Caco-2 (cell line): Measurements from ENCODE around the gene LRPAP1. TPM values are rescaled to one million over a fixed set of nuclear protein-coding genes. Genes with fewer than 3 reads are reported as not detected.
"Not testable (repeated sequence)": the region's sequence is repeated elsewhere in the genome, so short reads cannot be mapped to it uniquely, and the experiment has no call there.

Experiments
- BruUV-seq: library from RNA; stranded (reverse); fragments of 400-500 nt; replicated peaks from 2 replicates; lab custom pipeline; 2021; lab: Mats Ljungman, UMichigan
- CTCF ChIA-PET: fragments of 300-600 bp; sonication (Branson Sonifier 250); formaldehyde crosslinking; loops from one replicate; lab custom pipeline; 2022; ENCODE audit warnings: antibody characterized with exemption; lab: Charles Lee
- POLR2A ChIA-PET: fragments of 300-600 bp; sonication (Branson Sonifier 250); formaldehyde crosslinking; loops from one replicate; lab custom pipeline; 2022; ENCODE audit warnings: antibody characterized with exemption; lab: Charles Lee
- DNase-seq, 2 experiments: peaks; one replicate each; pipeline versions ENCODE4 v3.0.0 to v3.0.0-alpha.2; 2020 to 2022
- H3K27me3 ChIP-seq: replicated peaks from 2 replicates; pipeline ENCODE4 v1.6.0; 2011; ENCODE audit warnings: low read length; ENCODE audit not compliant: control insufficient read depth, insufficient read depth
- H3K36me3 ChIP-seq: 2 replicates; pipeline ENCODE4 v1.5.1; 2011; ENCODE audit warnings: low read length; ENCODE audit not compliant: control insufficient read depth, insufficient read depth
- H3K4me1 ChIP-seq: fragments of 250-450 bp; sonication (Bioruptor Pico); 2 replicates; pipeline ENCODE4 v1.5.1; 2020; ENCODE audit warnings: mild to moderate bottlenecking
- H3K4me3 ChIP-seq: 2 replicates; pipeline ENCODE4 v1.5.1; 2011; ENCODE audit warnings: low read depth, mild to moderate bottlenecking, control low read depth, low read length
- H3K9me3 ChIP-seq: fragments of 250-450 bp; sonication (Bioruptor Pico); 2 replicates; pipeline ENCODE4 v1.5.1; 2020; ENCODE audit warnings: mild to moderate bottlenecking, moderate library complexity
- H3K27ac Mint-ChIP-seq: one replicate; pipeline ENCODE4 v1.8.0; 2022; ENCODE audit warnings: mixed read lengths; ENCODE audit not compliant: unreplicated experiment
- H3K27me3 Mint-ChIP-seq: one replicate; pipeline ENCODE4 v1.8.0; 2022; ENCODE audit warnings: mixed read lengths; ENCODE audit not compliant: insufficient read depth, unreplicated experiment
- H3K36me3 Mint-ChIP-seq: one replicate; pipeline ENCODE4 v1.8.0; 2022; ENCODE audit warnings: mild to moderate bottlenecking, mixed read lengths; ENCODE audit not compliant: insufficient read depth, unreplicated experiment
- H3K4me1 Mint-ChIP-seq: one replicate; pipeline ENCODE4 v1.8.0; 2022; ENCODE audit warnings: low read depth, mixed read lengths; ENCODE audit not compliant: unreplicated experiment
- H3K4me3 Mint-ChIP-seq: one replicate; pipeline ENCODE4 v1.8.0; 2022; ENCODE audit warnings: mild to moderate bottlenecking, moderate library complexity, mixed read lengths; ENCODE audit not compliant: unreplicated experiment
- H3K9me3 Mint-ChIP-seq: one replicate; pipeline ENCODE4 v1.8.0; 2022; ENCODE audit warnings: mixed read lengths; ENCODE audit not compliant: unreplicated experiment
- intact Hi-C: fragments of 100-400 bp; cut with micrococcal nuclease; formaldehyde crosslinking; loops from one replicate; pipeline ENCODE4 v1.10.0; 2022; ENCODE audit not compliant: unreplicated experiment
- total RNA-seq: library from RNA; stranded (reverse); gene quantifications from 2 replicates; pipeline ENCODE4 v1.2.3, GENCODE V29; 2022

LRPAP1 gene
- total RNA-seq, 1 experiment from 2014 or later: 224 TPM

DNA sequence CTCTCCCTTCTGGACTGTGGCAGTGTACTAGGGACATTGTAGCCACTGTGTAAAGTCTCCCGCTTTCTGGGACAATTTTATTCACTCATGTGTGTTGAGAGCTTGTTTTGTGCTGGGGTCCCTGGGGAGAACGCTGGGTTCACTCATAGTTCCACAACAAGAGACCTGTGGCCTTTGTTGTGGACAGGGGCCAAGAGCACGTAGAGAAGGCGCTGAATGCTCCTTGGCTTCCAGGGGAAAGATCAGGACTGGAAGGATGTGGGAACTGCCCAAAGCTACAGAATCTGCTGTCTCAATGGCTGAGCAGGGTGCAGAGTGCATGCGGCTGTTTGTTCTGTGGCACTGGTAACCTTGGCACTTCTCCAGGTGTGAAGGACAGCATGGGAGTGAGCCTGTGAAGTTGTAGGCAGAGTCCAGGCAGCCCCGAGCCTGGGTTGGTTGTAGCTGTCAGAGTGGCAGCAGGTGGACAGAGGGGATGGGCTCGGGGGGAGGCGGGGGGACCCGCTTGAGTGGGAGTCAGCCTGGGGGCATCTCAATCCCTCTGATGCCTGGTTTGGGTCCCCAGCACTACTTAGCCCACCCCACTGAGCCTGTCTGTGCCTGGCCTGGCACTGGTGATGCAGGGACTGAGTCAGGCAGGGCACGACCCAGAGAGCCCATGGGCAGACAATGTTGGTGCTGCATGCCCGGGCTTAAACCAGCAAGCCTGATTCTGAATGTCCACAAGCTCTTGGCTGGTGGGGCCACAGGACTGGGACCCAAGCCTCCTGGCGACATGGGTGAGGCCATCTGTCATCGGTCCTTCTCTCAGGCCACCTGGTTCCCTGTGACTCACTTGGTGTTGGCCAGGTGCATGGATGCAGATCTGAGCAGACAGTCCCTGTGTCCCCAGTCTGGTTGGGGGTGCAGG, 27.4 kb upstream of the LRPAP1 start:
- H3K4me3 Mint-ChIP-seq, H3K9me3 ChIP-seq, H3K36me3 ChIP-seq, H3K4me3 ChIP-seq, H3K9me3 Mint-ChIP-seq, H3K27me3 ChIP-seq, CTCF ChIA-PET, POLR2A ChIA-PET, DNase-seq, H3K27ac Mint-ChIP-seq, intact Hi-C loops, H3K27me3 Mint-ChIP-seq, H3K4me1 ChIP-seq, H3K4me1 Mint-ChIP-seq, BruUV-seq, H3K36me3 Mint-ChIP-seq: not testable (repeated sequence)

DNA sequence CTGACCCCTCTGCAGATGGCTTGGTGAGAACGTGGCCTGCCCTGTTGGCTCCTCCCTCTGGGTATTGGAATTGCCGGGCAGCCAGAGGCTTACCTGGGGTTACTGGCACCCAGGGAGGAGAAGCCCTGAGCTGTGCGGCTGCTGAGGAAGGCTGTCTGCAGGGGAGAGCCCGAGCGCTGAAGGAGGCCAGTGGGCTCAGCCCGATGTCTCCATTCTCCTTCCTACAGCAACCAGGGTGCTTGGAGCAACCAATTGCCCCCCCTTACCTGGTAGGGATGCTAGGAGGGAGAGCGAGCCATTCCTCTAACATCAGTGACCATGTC, 26.3 kb upstream of the LRPAP1 start:
- DNase-seq, H3K4me3 ChIP-seq, H3K4me1 Mint-ChIP-seq, H3K36me3 ChIP-seq, BruUV-seq, POLR2A ChIA-PET, H3K27ac Mint-ChIP-seq, H3K4me3 Mint-ChIP-seq, H3K27me3 Mint-ChIP-seq, H3K27me3 ChIP-seq, H3K9me3 ChIP-seq, intact Hi-C loops, H3K9me3 Mint-ChIP-seq, H3K36me3 Mint-ChIP-seq, H3K4me1 ChIP-seq, CTCF ChIA-PET: not testable (repeated sequence)

DNA sequence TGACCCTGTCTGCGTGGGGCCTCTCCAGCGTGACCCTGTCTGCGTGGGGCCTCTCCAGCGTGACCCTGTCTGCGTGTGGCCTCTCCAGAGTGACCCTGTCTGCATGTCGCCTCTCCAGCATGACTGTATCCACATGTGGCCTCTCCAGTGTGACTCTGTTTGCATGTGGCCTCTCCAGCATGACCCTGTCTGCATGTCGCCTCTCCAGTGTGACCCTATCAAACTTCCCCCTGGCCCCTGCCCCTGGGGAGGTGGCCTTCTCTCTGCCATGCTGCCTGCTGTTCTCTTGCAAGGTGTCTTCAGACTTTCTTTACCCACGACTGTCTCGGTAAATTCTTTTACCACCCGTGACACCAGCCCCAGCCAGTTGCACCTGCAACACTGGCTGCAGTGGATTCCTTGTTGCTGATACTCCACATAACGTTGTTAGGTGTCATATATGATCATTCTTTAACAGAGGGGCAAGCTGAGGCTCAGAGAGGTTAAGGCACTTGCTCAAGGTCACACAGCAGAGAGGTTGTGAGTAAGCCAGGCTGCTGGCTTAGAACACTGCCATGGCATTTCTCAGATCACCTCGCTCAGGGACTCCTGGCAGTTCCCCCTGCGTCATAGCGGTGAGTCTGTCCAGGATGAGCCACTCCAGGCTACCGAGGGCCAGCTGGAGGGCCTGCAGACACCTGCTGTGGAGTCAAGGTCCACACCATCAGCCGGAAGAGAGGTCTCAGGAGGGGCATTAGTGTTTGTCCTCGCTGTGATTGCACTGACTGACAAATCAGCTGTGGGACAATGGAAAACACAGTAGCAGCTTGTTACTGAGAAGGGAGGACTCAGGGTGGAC, 25.7 kb upstream of the LRPAP1 start:
- H3K4me1 Mint-ChIP-seq, H3K27me3 ChIP-seq, H3K27me3 Mint-ChIP-seq, H3K36me3 ChIP-seq, H3K4me3 ChIP-seq, intact Hi-C loops, H3K9me3 ChIP-seq, BruUV-seq, POLR2A ChIA-PET, H3K36me3 Mint-ChIP-seq, DNase-seq, H3K4me3 Mint-ChIP-seq, CTCF ChIA-PET, H3K9me3 Mint-ChIP-seq, H3K27ac Mint-ChIP-seq, H3K4me1 ChIP-seq: not testable (repeated sequence)

DNA sequence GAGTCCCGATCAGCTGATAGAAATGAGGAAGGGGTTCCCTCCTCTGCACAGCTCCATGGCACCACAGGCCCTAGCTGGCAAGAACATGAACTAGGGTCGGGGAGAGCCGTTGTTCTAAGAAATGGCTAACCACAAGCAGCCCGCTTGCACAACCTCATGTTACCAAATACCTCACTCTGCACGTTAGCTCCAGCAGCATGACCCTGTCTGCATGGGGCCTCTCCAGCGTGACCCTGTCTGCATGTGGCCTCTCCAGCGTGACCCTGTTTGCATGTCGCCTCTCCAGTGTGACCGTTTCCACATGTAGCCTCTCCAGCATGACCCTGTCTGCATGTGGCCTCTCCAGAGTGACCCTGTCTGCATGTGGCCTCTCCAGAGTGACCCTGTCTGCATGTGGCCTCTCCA, 24.9 kb upstream of the LRPAP1 start:
- H3K4me1 Mint-ChIP-seq, H3K9me3 ChIP-seq, H3K4me3 Mint-ChIP-seq, H3K9me3 Mint-ChIP-seq, CTCF ChIA-PET, POLR2A ChIA-PET, H3K27me3 Mint-ChIP-seq, H3K27me3 ChIP-seq, BruUV-seq, DNase-seq, H3K4me1 ChIP-seq, H3K4me3 ChIP-seq, H3K36me3 Mint-ChIP-seq, intact Hi-C loops, H3K27ac Mint-ChIP-seq, H3K36me3 ChIP-seq: not testable (repeated sequence)

DNA sequence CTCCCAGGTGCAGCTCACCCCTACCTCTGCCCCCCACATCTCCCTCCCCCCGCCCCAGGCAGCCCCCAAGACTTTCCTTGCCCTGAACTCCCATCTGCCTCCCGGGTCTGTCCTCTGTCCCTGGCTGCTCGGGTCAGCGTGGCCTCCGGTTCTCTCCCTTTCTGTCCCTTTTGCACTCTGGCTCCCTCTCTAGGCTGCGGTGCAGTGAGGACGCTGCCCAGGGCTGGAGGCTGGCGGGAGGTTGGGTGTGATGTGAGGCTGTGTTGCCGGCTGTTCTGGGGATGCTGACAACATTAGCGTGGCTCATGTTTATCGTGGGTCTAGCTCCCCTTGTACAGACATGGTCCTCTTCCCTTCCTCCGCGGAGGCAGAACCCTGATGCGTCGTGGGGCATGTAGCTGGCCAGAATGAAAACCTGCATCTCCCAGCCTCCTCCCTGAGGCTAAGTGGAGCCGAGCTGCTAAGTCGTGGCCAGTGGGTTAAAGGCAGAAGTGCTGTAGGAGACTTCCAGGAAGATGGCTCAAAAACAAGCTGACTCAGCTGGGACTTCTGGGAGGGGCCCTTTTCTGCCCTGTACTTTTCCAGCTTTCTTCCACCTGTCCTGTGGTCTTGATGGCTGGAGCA, 24.1 kb upstream of the LRPAP1 start:
- H3K9me3 Mint-ChIP-seq, BruUV-seq, H3K4me3 ChIP-seq, DNase-seq, H3K27me3 ChIP-seq, H3K27me3 Mint-ChIP-seq, H3K4me1 ChIP-seq, H3K9me3 ChIP-seq, POLR2A ChIA-PET, CTCF ChIA-PET, H3K36me3 ChIP-seq, H3K27ac Mint-ChIP-seq, intact Hi-C loops, H3K4me3 Mint-ChIP-seq, H3K4me1 Mint-ChIP-seq, H3K36me3 Mint-ChIP-seq: not testable (repeated sequence)

DNA sequence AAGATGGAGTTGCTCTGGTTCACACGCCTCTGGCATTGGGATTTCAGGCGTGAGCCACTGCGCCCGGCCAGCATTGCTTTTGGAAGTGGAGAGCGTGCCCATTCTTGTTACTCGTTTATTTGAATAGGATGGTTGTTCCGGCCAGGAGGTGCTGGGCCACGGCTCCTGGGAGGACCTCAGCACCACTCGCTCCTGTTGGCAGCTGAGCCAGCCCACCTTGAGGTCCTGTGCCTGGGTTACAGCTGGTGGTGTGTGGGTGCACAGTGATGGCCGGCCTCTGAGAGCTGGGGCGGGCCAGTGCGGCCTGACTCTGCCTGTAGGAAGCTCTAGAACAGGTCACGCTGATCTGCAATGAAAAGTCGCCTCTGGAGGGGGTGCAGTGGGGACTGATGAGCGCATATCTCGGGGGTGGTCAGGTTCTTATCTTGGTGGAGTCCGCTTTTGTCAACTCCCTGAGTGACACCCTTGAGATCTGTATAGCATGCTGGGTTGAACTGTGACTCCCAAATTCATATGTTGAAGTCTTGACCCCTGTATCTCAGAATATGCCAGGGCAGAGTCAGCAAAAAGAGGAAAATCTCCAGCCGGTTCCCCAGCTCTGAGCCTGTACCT, 23.3 kb upstream of the LRPAP1 start:
- DNase-seq, H3K9me3 Mint-ChIP-seq, H3K27me3 ChIP-seq, H3K4me1 Mint-ChIP-seq, BruUV-seq, H3K36me3 Mint-ChIP-seq, intact Hi-C loops, H3K4me1 ChIP-seq, H3K9me3 ChIP-seq, H3K4me3 Mint-ChIP-seq, H3K4me3 ChIP-seq, H3K27ac Mint-ChIP-seq, H3K27me3 Mint-ChIP-seq, POLR2A ChIA-PET, CTCF ChIA-PET, H3K36me3 ChIP-seq: not testable (repeated sequence)
